ENCODE results near the gene CREB3.

DNA sequence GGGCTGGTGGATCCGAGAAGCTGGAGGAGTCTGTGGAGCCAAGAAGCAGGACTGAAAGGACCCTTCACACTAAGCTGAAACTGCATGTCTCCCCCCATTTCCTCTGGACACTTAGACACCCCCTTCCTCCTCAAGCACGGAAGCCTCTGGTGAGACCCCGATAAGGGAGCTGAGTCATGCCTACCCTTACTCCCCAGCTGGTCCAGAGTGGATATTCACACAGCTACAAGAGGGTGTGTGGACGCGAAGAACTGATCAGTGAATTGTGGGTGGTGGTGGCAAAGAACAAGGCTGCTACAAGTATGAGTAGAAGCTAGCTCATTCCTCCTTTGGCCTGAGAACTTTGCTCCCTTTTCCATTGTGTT is 4.8 kb upstream of the CREB3 start:
- TF ChIP-seq, protein P1, sequence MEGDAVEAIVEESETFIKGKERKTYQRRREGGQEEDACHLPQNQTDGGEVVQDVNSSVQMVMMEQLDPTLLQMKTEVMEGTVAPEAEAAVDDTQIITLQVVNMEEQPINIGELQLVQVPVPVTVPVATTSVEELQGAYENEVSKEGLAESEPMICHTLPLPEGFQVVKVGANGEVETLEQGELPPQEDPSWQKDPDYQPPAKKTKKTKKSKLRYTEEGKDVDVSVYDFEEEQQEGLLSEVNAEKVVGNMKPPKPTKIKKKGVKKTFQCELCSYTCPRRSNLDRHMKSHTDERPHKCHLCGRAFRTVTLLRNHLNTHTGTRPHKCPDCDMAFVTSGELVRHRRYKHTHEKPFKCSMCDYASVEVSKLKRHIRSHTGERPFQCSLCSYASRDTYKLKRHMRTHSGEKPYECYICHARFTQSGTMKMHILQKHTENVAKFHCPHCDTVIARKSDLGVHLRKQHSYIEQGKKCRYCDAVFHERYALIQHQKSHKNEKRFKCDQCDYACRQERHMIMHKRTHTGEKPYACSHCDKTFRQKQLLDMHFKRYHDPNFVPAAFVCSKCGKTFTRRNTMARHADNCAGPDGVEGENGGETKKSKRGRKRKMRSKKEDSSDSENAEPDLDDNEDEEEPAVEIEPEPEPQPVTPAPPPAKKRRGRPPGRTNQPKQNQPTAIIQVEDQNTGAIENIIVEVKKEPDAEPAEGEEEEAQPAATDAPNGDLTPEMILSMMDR (IDR thresholded peaks at IDR 0.05; ENCODE audit: low read depth, low read length) = no peak
- TF ChIP-seq MYC (IDR thresholded peaks at IDR 0.05; ENCODE audit: low read depth, low read length) = no peak
- no peak for TF ChIP-seq POLR2A (IDR thresholded peaks at IDR 0.05; ENCODE audit: extremely low read depth, insufficient read length)
- TF ChIP-seq, protein P2, sequence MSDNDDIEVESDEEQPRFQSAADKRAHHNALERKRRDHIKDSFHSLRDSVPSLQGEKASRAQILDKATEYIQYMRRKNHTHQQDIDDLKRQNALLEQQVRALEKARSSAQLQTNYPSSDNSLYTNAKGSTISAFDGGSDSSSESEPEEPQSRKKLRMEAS (IDR thresholded peaks at IDR 0.05; ENCODE audit: low read depth, low read length) = no peak
